Measurements from ENCODE around the gene FNIP1. TPM values are rescaled to one million over a fixed set of nuclear protein-coding genes. Genes with fewer than 3 reads are reported as not detected.

FNIP1 gene
- total RNA-seq, 1 experiment from 2014 or later, result 16.4 TPM

- Histone ChIP-seq H4K20me1 (ENCODE audit: insufficient read depth) (no peaks in the 10 kb centered on the region), H3K79me2 (ENCODE audit: insufficient read depth, low read length) (no peaks in the 10 kb centered on the region), H3K4me1 (ENCODE audit: control insufficient read depth in 1 of 2, insufficient read depth in 2 of 2, low read length in 2 of 2) (no peaks in the 10 kb centered on the region), H2AFZ (ENCODE audit: low read depth, low read length, poor library complexity, severe bottlenecking) (no peak overlapping the region), H3K27ac (ENCODE audit: low read depth, low read length) (no peak overlapping the region), H3K36me3 (ENCODE audit: control insufficient read depth in 1 of 2, insufficient read depth in 2 of 2, low read length in 2 of 2) (peaks cover 0 to 6% of the 10 kb centered on the region in 2 experiments; a peak in 1 of 4 replicates), H3K9ac (ENCODE audit: low read length) (no peak overlapping the region), H3K9me3 (ENCODE audit: control insufficient read depth in 1 of 2, insufficient read depth in 1 of 2, low read depth in 1 of 2, low read length in 2 of 2) (no peaks in the 10 kb centered on the region), H3K27me3 (ENCODE audit: insufficient read depth, low read length) (no peaks in the 10 kb centered on the region), H3K4me3 (replicated peaks in 1 of 2; ENCODE audit: low read depth in 1 of 2, low read length in 2 of 2) (no peak overlapping the region), H3K4me2 (ENCODE audit: low read length) (no peak overlapping the region), H3K9me2 (ENCODE audit: insufficient read depth) (no peaks in the 10 kb centered on the region)
- DNase-seq (ENCODE audit: low read depth, low spot score), result no peak
- BruUV-seq (replicated peaks), result no TSS peak
- no peak for TF ChIP-seq SIN3A (IDR thresholded peaks at IDR 0.05; ENCODE audit: low read depth)
- TF ChIP-seq JUND (IDR thresholded peaks at IDR 0.05), result no peak
- no peak for TF ChIP-seq ZFX (IDR thresholded peaks at IDR 0.05)
- TF ChIP-seq RAD21 (IDR thresholded peaks at IDR 0.05; ENCODE audit: low read depth), result no peak
- TF ChIP-seq CBX3 (IDR thresholded peaks at IDR 0.05; ENCODE audit: low read depth), result no peak
- no peak for TF ChIP-seq CEBPB (IDR thresholded peaks at IDR 0.05; ENCODE audit: low read depth)
- TF ChIP-seq, protein P1, sequence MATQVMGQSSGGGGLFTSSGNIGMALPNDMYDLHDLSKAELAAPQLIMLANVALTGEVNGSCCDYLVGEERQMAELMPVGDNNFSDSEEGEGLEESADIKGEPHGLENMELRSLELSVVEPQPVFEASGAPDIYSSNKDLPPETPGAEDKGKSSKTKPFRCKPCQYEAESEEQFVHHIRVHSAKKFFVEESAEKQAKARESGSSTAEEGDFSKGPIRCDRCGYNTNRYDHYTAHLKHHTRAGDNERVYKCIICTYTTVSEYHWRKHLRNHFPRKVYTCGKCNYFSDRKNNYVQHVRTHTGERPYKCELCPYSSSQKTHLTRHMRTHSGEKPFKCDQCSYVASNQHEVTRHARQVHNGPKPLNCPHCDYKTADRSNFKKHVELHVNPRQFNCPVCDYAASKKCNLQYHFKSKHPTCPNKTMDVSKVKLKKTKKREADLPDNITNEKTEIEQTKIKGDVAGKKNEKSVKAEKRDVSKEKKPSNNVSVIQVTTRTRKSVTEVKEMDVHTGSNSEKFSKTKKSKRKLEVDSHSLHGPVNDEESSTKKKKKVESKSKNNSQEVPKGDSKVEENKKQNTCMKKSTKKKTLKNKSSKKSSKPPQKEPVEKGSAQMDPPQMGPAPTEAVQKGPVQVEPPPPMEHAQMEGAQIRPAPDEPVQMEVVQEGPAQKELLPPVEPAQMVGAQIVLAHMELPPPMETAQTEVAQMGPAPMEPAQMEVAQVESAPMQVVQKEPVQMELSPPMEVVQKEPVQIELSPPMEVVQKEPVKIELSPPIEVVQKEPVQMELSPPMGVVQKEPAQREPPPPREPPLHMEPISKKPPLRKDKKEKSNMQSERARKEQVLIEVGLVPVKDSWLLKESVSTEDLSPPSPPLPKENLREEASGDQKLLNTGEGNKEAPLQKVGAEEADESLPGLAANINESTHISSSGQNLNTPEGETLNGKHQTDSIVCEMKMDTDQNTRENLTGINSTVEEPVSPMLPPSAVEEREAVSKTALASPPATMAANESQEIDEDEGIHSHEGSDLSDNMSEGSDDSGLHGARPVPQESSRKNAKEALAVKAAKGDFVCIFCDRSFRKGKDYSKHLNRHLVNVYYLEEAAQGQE (IDR thresholded peaks at IDR 0.05; ENCODE audit: low read depth), result no peak
- no peak for TF ChIP-seq EZH2 (IDR thresholded peaks at IDR 0.05)
- TF ChIP-seq YY1 (IDR thresholded peaks at IDR 0.05; ENCODE audit: extremely low read depth, insufficient replicate concordance, low read depth, low read length), result no peak
- no peak for TF ChIP-seq ZNF274 (IDR thresholded peaks at IDR 0.05; ENCODE audit: low read depth, low read length)
- TF ChIP-seq, protein P2, sequence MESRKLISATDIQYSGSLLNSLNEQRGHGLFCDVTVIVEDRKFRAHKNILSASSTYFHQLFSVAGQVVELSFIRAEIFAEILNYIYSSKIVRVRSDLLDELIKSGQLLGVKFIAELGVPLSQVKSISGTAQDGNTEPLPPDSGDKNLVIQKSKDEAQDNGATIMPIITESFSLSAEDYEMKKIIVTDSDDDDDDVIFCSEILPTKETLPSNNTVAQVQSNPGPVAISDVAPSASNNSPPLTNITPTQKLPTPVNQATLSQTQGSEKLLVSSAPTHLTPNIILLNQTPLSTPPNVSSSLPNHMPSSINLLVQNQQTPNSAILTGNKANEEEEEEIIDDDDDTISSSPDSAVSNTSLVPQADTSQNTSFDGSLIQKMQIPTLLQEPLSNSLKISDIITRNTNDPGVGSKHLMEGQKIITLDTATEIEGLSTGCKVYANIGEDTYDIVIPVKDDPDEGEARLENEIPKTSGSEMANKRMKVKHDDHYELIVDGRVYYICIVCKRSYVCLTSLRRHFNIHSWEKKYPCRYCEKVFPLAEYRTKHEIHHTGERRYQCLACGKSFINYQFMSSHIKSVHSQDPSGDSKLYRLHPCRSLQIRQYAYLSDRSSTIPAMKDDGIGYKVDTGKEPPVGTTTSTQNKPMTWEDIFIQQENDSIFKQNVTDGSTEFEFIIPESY (IDR thresholded peaks at IDR 0.05; ENCODE audit: extremely low read depth, insufficient replicate concordance, low read length), result no peak
- ChIA-PET POLR2A (no interaction called here), RAD21 (ENCODE audit: low non-redundant PET in 1 of 2, low total read pairs in 2 of 2, uncharacterized antibody in 2 of 2, unreplicated experiment in 2 of 2) (no interaction called here), CTCF (no interaction called here)
- no peak for ATAC-seq
- intact Hi-C loops (cut with micrococcal nuclease), result no loop called here
Observed at GRCh38 chr5:131710391-131710790, 86.4 kb downstream of the FNIP1 start.

Measured in HCT116 (cell line).